A549 treated with ZK216348 at 1 μM for 4 hours (cell line): ENCODE data around the gene FAM107B. TPM values are rescaled to one million over a fixed set of nuclear protein-coding genes. Genes with fewer than 3 reads are reported as not detected.

ENCODE experiments used
- total RNA-seq: library from RNA; stranded (reverse); fragments of 200-300 nt; extraction: Qiagen RNA extraction; gene quantifications from 5 replicates; pipeline ENCODE4 v1.2.3, GENCODE V29; 2022; ENCODE audit warnings: low read depth

FAM107B gene
- 93.0 to 205 TPM (median 137 TPM) in 5 replicates for total RNA-seq

DNA sequence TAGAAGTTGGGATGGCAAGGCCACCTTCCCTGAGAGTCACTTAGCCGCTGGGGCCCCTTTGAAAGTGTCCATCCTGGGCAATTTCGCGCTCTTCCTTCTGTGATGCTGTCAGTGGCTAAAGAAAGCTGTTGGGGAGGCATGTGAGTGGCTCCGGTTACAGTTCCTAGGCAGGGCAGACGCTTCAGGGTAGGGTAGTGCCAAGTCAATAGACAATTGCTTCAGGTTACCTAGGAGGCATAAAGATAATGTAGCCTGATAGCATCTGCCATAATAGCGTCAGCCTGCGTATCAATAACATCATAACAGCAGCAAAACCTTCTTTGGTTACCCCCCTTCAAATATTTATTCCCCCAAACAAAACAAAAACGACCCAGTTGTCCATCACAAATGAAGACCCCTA, at the start of gene FAM107B:
Gene FAM107B, minus strand, starts transcription at position 101 of the 400 bp plus-strand sequence. CDS start 234 bp downstream, outside the sequence.

Other genes with a start within 250 kb of the FAM107B start
- gene CDNF, start 63.1 kb upstream of the FAM107B start, total RNA-seq = 0.52 to 1.4 TPM (median 1.1 TPM) in 5 replicates
- 39.1 to 49.5 TPM (median 43.7 TPM) in 5 replicates for gene HSPA14, start 63.4 kb upstream of the FAM107B start, total RNA-seq
- 10.6 to 12.8 TPM (median 11.7 TPM) in 5 replicates for gene MSANTD7, start 63.4 kb upstream of the FAM107B start, total RNA-seq
- gene SUV39H2, start 104.0 kb upstream of the FAM107B start, total RNA-seq = 17.8 to 25.8 TPM (median 18.5 TPM) in 5 replicates
- 4.7 to 7.0 TPM (median 5.5 TPM) in 5 replicates for gene DCLRE1C, start 179.2 kb upstream of the FAM107B start, total RNA-seq
- gene MEIG1, start 184.5 kb upstream of the FAM107B start, total RNA-seq = 1.00 to 1.4 TPM (median 1.2 TPM) in 3 of 5 replicates, not detected in the others